ENCODE measurements around the gene METRN.

METRN gene

GRCh38 chr16:762595-763268 is 47.8 kb downstream of the METRN start:
- DNase-seq (ENCODE audit: insufficient read length) (no peak), FAIRE-seq (no peak)
- TF ChIP-seq POLR2A (IDR thresholded peaks at IDR 0.05; ENCODE audit: low read depth, low read length) (no peak), TAF1 (IDR thresholded peaks at IDR 0.05; ENCODE audit: borderline replicate concordance, low read depth, low read length) (no peak)

GRCh38 chr16:763369-764183 is 48.7 kb downstream of the METRN start:
- DNase-seq (ENCODE audit: insufficient read length): no peak
- TF ChIP-seq POLR2A (IDR thresholded peaks at IDR 0.05; ENCODE audit: low read depth, low read length) (no peak), TAF1 (IDR thresholded peaks at IDR 0.05; ENCODE audit: borderline replicate concordance, low read depth, low read length) (no peak), POLR2AphosphoS5 (IDR thresholded peaks at IDR 0.05; ENCODE audit: low read depth, low read length) (no peak)
- no peak for FAIRE-seq

- no peak for FAIRE-seq
Measured at GRCh38 chr16:764184-764750, 49.3 kb downstream of the METRN start.

GRCh38 chr16:764848-765487 is 50.0 kb downstream of the METRN start:
- no peak for FAIRE-seq
- TF ChIP-seq TAF1 (IDR thresholded peaks at IDR 0.05; ENCODE audit: borderline replicate concordance, low read depth, low read length): no peak
- no peak for TF ChIP-seq POLR2AphosphoS5 (IDR thresholded peaks at IDR 0.05; ENCODE audit: low read depth, low read length)
- TF ChIP-seq POLR2A (IDR thresholded peaks at IDR 0.05; ENCODE audit: low read depth, low read length): no peak
- no peak for DNase-seq (ENCODE audit: insufficient read length)

More at GRCh38 chr16:764184-764750, 49.3 kb downstream of the METRN start:
- no peak for DNase-seq (ENCODE audit: insufficient read length)
- TF ChIP-seq POLR2A (IDR thresholded peaks at IDR 0.05; ENCODE audit: low read depth, low read length): no peak
- TF ChIP-seq TAF1 (IDR thresholded peaks at IDR 0.05; ENCODE audit: borderline replicate concordance, low read depth, low read length): no peak
- TF ChIP-seq POLR2AphosphoS5 (IDR thresholded peaks at IDR 0.05; ENCODE audit: low read depth, low read length): no peak

- FAIRE-seq: no peak
- TF ChIP-seq POLR2A (IDR thresholded peaks at IDR 0.05; ENCODE audit: low read depth, low read length) (no peak), POLR2AphosphoS5 (IDR thresholded peaks at IDR 0.05; ENCODE audit: low read depth, low read length) (no peak), TAF1 (IDR thresholded peaks at IDR 0.05; ENCODE audit: borderline replicate concordance, low read depth, low read length) (no peak)
- DNase-seq (ENCODE audit: insufficient read length): no peak
Measured at GRCh38 chr16:765488-765865, 50.6 kb downstream of the METRN start.

GRCh38 chr16:766008-766819 is 51.3 kb downstream of the METRN start:
- FAIRE-seq (no peak), DNase-seq (ENCODE audit: insufficient read length) (no peak)
- TF ChIP-seq POLR2A (IDR thresholded peaks at IDR 0.05; ENCODE audit: low read depth, low read length) (no peak), POLR2AphosphoS5 (IDR thresholded peaks at IDR 0.05; ENCODE audit: low read depth, low read length) (no peak), TAF1 (IDR thresholded peaks at IDR 0.05; ENCODE audit: borderline replicate concordance, low read depth, low read length) (no peak)

- no peak for DNase-seq (ENCODE audit: insufficient read length)
- TF ChIP-seq TAF1 (IDR thresholded peaks at IDR 0.05; ENCODE audit: borderline replicate concordance, low read depth, low read length) (no peak), POLR2AphosphoS5 (IDR thresholded peaks at IDR 0.05; ENCODE audit: low read depth, low read length) (no peak), POLR2A (IDR thresholded peaks at IDR 0.05; ENCODE audit: low read depth, low read length) (no peak)
- FAIRE-seq: no peak
Measured at GRCh38 chr16:766820-767640, 52.1 kb downstream of the METRN start.

GRCh38 chr16:767743-768235 is 52.9 kb downstream of the METRN start:
- DNase-seq (ENCODE audit: insufficient read length) (no peak), FAIRE-seq (no peak)
- TF ChIP-seq POLR2A (IDR thresholded peaks at IDR 0.05; ENCODE audit: low read depth, low read length): no peak
- TF ChIP-seq POLR2AphosphoS5 (IDR thresholded peaks at IDR 0.05; ENCODE audit: low read depth, low read length): no peak
- TF ChIP-seq TAF1 (IDR thresholded peaks at IDR 0.05; ENCODE audit: borderline replicate concordance, low read depth, low read length): no peak

GRCh38 chr16:768428-768827 is 53.5 kb downstream of the METRN start:
- no peak for TF ChIP-seq POLR2A (IDR thresholded peaks at IDR 0.05; ENCODE audit: low read depth, low read length)
- TF ChIP-seq TAF1 (IDR thresholded peaks at IDR 0.05; ENCODE audit: borderline replicate concordance, low read depth, low read length): no peak
- TF ChIP-seq POLR2AphosphoS5 (IDR thresholded peaks at IDR 0.05; ENCODE audit: low read depth, low read length): no peak
- DNase-seq (ENCODE audit: insufficient read length) (no peak), FAIRE-seq (no peak)

Data from GM12892 (cell line).